Effector CD4-positive, alpha-beta T cell (primary cell): ENCODE measurements around the gene CRACR2A.

Experiments
- DNase-seq: peaks from one replicate; pipeline ENCODE4 v3.0.0-alpha.2; 2020

CRACR2A gene

GRCh38 chr12:3752096-3752709 lies 706 bp downstream of the CRACR2A start:
- peak; percentile 35 for DNase-seq

DNA sequence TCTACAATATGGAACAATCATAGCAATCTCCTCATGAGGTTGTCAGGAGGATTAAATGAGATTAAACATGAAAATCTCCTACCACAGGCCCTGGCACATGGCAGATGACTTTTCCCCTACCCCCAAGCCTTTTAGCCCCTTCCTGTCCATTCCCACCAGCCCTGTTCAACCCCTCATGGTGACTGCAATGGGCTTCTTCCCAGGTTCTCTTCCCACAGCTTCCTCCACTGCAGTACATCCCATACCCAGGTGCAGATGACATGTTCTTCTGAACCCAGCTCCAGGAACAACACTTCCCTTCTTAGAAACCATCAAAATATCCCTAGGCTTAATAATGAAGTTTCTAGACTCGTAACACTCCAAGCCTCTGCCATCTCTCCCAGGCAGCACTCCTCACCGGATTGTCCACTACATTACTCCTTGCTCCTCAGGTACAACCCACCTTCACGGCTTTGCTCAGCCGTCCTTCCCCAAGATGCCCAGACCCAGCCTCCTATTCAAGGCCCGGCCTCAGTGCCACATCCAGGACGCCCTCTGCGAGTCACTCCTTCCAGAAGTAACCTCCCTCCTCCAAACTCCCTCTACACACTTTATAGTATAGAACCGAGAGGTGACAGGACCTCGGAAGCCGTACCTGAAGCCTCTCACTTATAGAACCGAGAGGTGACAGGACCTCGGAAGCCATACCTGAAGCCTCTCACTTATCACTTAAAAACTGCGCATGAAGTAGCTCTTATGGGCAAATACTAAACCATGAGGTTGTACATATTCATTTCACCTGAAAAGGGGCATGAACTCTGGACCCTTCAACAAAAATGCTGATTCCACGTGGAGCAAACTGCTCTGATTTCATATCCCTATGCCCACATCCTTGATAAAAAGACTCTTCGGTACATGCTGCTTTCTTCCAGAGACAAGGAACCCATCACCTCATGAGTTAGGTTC lies 1.5 kb downstream of the CRACR2A start:
- no peak for DNase-seq

DNA sequence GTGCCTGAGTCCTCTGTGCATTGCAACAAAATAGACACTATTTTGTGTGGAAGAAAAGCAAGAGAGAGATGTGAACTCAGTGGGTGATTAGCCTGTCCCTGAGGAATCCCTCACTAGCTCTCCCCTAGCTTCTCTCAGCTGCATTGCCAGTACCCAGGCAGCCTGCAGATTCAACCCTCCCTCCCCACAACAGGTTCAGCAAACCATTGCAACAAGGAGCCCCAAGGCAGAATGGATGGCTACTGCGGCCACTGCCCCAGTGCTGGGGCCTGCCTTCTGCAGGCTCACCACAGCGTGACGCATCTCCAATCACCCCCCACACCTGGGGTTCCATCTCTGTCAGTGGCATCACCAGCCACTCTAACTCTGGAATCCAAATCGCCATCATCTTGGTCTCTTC lies 2.3 kb downstream of the CRACR2A start:
- DNase-seq = no peak

DNA sequence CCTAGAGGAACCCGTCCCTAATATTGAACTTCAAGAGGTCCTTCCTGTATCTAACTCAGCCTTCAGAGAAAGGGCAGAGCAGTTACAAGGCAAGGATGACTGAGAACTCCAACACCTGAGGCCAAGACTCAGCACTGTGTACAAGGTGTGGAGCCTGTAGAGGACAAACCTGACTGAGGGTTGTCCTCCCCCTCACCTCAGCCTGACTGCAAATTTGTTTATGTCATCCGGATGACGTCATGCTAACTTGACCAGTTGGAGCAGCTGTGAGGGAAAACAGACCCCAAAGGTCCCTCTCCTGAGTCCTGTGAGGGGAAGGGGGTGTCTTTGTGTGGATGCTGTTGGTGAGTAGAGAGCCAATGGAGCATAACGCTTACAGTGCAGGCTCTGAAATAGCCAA lies 4.3 kb downstream of the CRACR2A start:
- no peak for DNase-seq

- no peak for DNase-seq
Measured at GRCh38 chr12:3747976-3748619, 4.8 kb downstream of the CRACR2A start.

DNA sequence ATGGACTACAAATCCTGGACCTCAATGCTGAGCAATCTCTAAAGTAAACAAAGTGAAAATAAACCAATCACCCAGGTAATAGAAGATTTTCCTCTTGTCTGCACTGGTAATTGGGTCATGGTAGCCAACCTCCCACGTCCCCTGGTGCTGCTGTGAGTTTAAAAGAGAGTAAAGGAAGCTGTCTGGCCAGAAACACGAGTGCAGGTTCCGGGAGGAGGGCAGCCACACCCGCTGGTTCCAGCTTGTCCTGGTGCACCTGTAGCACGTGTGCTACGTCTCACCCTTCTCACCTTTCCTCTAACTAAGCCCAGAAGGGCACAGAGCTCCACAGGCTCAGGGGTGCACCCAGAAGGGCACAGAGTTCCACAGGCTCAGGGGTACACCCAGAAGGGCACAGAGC lies 5.4 kb downstream of the CRACR2A start:
- peak; percentile 10 for DNase-seq

GRCh38 chr12:3746758-3747157 lies 6.2 kb downstream of the CRACR2A start:
- no peak for DNase-seq

GRCh38 chr12:3745152-3745551 lies 7.8 kb downstream of the CRACR2A start:
- no peak for DNase-seq

GRCh38 chr12:3744229-3744901 lies 8.5 kb downstream of the CRACR2A start:
- no peak for DNase-seq

DNA sequence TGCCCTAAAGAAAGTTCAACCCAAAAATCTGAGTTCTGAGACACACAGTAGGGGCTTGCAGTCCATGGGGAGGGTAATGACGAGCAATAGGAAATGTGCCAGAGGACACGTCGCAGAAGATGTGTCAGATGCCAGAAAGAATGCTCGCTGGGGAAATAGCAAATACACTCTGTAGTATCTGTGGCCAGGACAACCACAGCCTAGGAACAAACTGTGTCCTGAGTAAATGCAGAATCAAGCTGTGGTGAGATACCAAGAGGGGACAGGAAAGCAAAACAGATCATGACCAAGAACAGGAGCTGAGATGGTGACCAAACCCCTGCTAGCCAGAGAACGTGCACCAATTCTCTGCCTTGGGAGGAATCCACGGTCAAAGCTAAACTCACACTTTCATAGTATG lies 9.1 kb downstream of the CRACR2A start:
- DNase-seq = no peak

GRCh38 chr12:3741882-3742672 lies 10.8 kb downstream of the CRACR2A start:
- no peak for DNase-seq

GRCh38 chr12:3740480-3741231 lies 12.3 kb downstream of the CRACR2A start:
- DNase-seq = no peak

GRCh38 chr12:3735432-3735831 lies 17.5 kb downstream of the CRACR2A start:
- no peak for DNase-seq

GRCh38 chr12:3732901-3733300 lies 20.0 kb downstream of the CRACR2A start:
- DNase-seq = no peak

- DNase-seq = no peak
Measured at GRCh38 chr12:3730111-3730510, 22.8 kb downstream of the CRACR2A start.

DNA sequence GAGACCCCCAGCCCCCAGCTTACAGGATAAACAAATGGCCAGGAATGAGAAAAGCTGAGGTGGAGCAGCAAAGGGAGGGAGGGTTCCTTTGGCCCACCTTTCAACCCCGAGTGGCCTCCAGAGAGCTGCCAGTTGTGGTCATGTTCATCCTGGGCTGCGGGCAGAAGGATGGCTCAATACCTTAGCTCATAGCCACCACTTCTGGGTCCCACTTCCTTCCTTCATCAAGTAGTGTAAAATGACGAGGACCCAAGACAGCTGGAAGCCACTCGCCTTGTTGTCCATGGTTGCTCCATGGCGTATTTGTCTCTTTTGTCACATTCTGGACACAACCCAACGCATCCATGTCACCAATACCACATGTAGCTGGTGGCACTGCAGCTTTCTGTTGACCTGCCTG lies 24.2 kb downstream of the CRACR2A start:
- DNase-seq = no peak

DNA sequence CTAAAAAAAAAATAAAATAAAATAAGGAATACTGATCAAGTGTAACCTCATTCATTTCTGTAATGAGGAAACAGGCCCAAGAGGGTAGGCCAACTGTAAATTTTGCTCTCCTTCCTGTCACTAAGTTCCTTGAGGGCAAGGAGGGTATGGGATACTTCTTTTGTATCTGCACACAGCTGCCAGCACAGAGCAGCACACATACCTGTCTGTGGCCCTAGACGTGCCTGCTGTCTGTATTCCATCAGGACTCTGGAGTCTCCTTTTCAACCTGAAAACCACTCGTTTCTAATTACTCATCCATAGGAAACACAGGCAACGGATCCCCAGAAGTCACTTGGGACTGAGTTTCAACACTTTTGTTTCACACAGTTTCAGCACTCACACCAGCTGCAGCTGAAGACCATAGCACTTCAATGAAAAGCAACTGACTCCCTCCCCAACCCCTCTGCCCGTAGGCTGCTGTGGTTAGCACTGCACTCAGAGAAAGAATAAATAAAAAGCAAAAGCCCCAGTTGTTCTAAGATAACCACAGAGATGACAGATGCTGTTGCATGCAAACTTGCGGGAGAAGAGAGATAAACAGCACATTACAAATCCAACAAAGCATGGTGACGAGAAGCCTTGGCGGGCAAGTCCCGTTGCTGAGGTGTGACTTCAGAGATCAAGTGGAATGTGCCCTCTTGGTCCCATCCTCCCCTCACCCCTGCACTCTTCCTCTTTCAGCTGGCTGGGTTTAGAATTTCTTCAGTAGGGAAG lies 24.9 kb downstream of the CRACR2A start:
- DNase-seq = no peak

GRCh38 chr12:3727354-3727753 lies 25.6 kb downstream of the CRACR2A start:
- no peak for DNase-seq

DNA sequence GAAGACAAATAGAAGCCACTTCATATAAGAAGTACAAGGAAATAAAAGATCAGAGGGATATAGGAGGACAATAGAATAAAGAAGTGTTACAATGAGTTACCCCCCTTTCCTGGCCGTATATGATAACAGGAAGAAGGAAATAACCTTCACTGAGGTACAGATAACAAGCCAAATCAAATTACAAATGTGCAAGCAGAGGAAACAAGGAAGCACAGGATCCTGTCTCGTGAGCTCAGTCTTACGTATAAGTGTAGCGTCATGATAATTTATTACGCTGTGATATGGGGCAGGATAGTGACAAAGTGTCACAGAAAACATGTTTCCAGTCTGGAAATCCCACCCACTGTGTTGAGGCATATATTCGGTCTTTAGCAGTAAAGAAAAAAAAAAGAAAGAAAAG lies 26.5 kb downstream of the CRACR2A start:
- DNase-seq = no peak

GRCh38 chr12:3725388-3726115 lies 27.4 kb downstream of the CRACR2A start:
- no peak for DNase-seq
